GM18517 (cell line): ENCODE data around the gene ALAS1.
A peak's percentile ranks its signal among the peaks of the same experiment; 100 is the strongest.

Experiments
- ATAC-seq: cut with Tn5 transposase; IDR thresholded peaks from one replicate; pipeline ENCODE4 v1.9.1; 2021; ENCODE audit warnings: mild to moderate bottlenecking, moderate library complexity; ENCODE audit not compliant: unreplicated experiment

Gene ALAS1

GRCh38 chr3:52233968-52234367 lies 36.0 kb downstream of the ALAS1 start:
- no peak for ATAC-seq

- no peak for ATAC-seq
Observed at GRCh38 chr3:52234516-52235447, 36.8 kb downstream of the ALAS1 start.

GRCh38 chr3:52236424-52236886 lies 38.5 kb downstream of the ALAS1 start:
- ATAC-seq: no peak

- ATAC-seq: no peak
Observed at GRCh38 chr3:52237006-52237656, 39.2 kb downstream of the ALAS1 start.

- ATAC-seq: no peak
Observed at GRCh38 chr3:52237657-52238172, 39.8 kb downstream of the ALAS1 start.

- ATAC-seq: no peak
Observed at GRCh38 chr3:52238193-52238760, 40.3 kb downstream of the ALAS1 start.

- ATAC-seq: peak; percentile 63
Observed at GRCh38 chr3:52238761-52239701, 41.1 kb downstream of the ALAS1 start, which contains the start of gene TWF2. Gene TWF2 (minus strand): TSS chr3:52239158. CDS start chr3:52239016, 142 bp downstream.

- no peak for ATAC-seq
Observed at GRCh38 chr3:52240059-52240885, 42.3 kb downstream of the ALAS1 start.

GRCh38 chr3:52240886-52241370 lies 43.0 kb downstream of the ALAS1 start:
- no peak for ATAC-seq

GRCh38 chr3:52242039-52242438 lies 44.1 kb downstream of the ALAS1 start:
- no peak for ATAC-seq

- peak; percentile 35 for ATAC-seq
Observed at GRCh38 chr3:52243791-52244628, 46.0 kb downstream of the ALAS1 start.

- ATAC-seq: no peak
Observed at GRCh38 chr3:52245322-52246263, 47.6 kb downstream of the ALAS1 start, which contains the start of gene PPM1M. Gene PPM1M (plus strand): TSS chr3:52245759. CDS start chr3:52245825, 66 bp downstream.

- no peak for ATAC-seq
Observed at GRCh38 chr3:52246264-52246620, 48.3 kb downstream of the ALAS1 start.

GRCh38 chr3:52246728-52247408 lies 48.9 kb downstream of the ALAS1 start:
- ATAC-seq: no peak

- ATAC-seq: no peak
Observed at GRCh38 chr3:52247409-52248164, 49.6 kb downstream of the ALAS1 start.

- ATAC-seq: no peak
Observed at GRCh38 chr3:52248165-52248541, 50.2 kb downstream of the ALAS1 start.
